Upper lobe of left lung (tissue), 6 donors: ENCODE measurements around the gene MBNL2. TPM values are rescaled to one million over a fixed set of nuclear protein-coding genes. Genes with fewer than 3 reads are reported as not detected.

Experiments used
- ATAC-seq, 2 donors: fragments of 200-7000 bp; cut with Tn5 transposase; one replicate each; pipeline ENCODE4 v1.9.1; 2022; ENCODE audit warnings: mild to moderate bottlenecking in 2 of 2, moderate library complexity in 2 of 2; ENCODE audit not compliant: low FRiP score in 2 of 2
- DNase-seq, 2 donors: peaks; one replicate each; pipeline ENCODE4 v3.0.0-alpha.2; 2019 to 2020
- H3K27ac ChIP-seq, 4 donors: fragments of 200-600 bp; sonication (generic); one replicate each; pipeline ENCODE4 v1.5.1; 2016 to 2019
- H3K27me3 ChIP-seq, 4 donors: fragments of 200-600 bp; sonication (generic); one replicate each; pipeline ENCODE4 v1.5.1; 2017 to 2019
- H3K36me3 ChIP-seq, 4 donors: fragments of 200-600 bp; sonication (generic); one replicate each; pipeline ENCODE4 v1.5.1; 2016 to 2019
- H3K4me1 ChIP-seq, 4 donors: fragments of 200-600 bp; sonication (generic); one replicate each; pipeline ENCODE4 v1.5.1; 2018 to 2019
- H3K4me3 ChIP-seq, 4 donors: fragments of 200-600 bp; sonication (generic); one replicate each; pipeline ENCODE4 v1.5.1; 2017 to 2019; ENCODE audit warnings: mild to moderate bottlenecking in 2 of 4, moderate library complexity in 1 of 4
- H3K9me3 ChIP-seq, 4 donors: fragments of 200-600 bp; sonication (generic); one replicate each; pipeline ENCODE4 v1.5.1; 2018 to 2019
- EP300 ChIP-seq, 4 donors: sonication (generic); formaldehyde crosslinking; IDR thresholded peaks; one replicate each; pipeline ENCODE4 v1.5.1; 2017; ENCODE audit warnings: antibody characterized with exemption in 4 of 4, control low read depth in 2 of 4
- POLR2A ChIP-seq, 4 donors: fragments of 450-650 bp; IDR thresholded peaks; one replicate each; pipeline ENCODE4 v1.5.1; 2016 to 2017; ENCODE audit warnings: antibody characterized with exemption in 4 of 4, mild to moderate bottlenecking in 2 of 4
- POLR2AphosphoS5 ChIP-seq, 2 donors: sonication (generic); formaldehyde crosslinking; IDR thresholded peaks; one replicate each; pipeline ENCODE4 v1.5.1; 2017; ENCODE audit warnings: antibody characterized with exemption in 2 of 2
- WGBS, 2 donors: methylation state at CpG; one replicate each; pipeline ENCODE4 v1.1.5; 2017 to 2018; 5-methylcytosine and 5-hydroxymethylcytosine counted together
- total RNA-seq, 6 donors: library from RNA; depleted of rRNA in 4 of 6; stranded (reverse); fragments of >200 nt in 4 of 6; gene quantifications; one replicate each; pipeline versions ENCODE4 v1.1.0 to v1.2.1, GENCODE V29; 2016 to 2021
- TF ChIP-seq, protein P1 (sequence below), 6 experiments: fragments of 450-650 bp in 4 of 6; fragments of 200-600 bp in 2 of 6; sonication (generic) in 2 of 6; IDR thresholded peaks; one replicate each; pipeline ENCODE4 v1.5.1; 2016 to 2019; ENCODE audit warnings: antibody characterized with exemption in 6 of 6
- donor health status: DM: no; HTN: no; CAD: no; lungs with moderate emphysema.
- donor health status: DM: no; HTN: yes; CAD: no; lungs with severe emphysema.

The MBNL2 gene
- total RNA-seq, 6 donors from 2014 or later: 40.9 to 78.4 (median 51.3) TPM

DNA sequence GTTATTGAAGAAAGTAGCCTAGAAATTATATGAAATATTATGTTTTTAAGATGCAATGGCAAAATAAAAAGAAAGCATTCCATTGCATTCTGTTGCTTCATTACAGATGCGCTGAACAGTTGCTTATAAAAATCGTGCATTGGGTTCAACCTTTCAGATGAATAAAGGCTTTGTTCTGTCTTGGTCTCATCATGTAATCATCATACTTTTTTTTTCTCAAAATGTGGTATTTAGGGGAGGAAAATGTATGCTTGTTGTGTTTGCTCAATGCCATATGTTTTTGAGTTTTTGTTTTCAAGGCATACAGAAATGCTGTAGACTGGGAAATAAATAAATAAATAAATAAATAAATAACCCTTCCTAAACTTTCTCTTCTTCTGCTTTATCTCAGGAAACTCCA lies 1.1 kb upstream of the MBNL2 start:
- TF ChIP-seq POLR2AphosphoS5 (IDR thresholded peaks at IDR 0.05) (no peak), EP300 (IDR thresholded peaks at IDR 0.05) (no peak), POLR2A (IDR thresholded peaks at IDR 0.05) (no peak)
- TF ChIP-seq, protein P1, sequence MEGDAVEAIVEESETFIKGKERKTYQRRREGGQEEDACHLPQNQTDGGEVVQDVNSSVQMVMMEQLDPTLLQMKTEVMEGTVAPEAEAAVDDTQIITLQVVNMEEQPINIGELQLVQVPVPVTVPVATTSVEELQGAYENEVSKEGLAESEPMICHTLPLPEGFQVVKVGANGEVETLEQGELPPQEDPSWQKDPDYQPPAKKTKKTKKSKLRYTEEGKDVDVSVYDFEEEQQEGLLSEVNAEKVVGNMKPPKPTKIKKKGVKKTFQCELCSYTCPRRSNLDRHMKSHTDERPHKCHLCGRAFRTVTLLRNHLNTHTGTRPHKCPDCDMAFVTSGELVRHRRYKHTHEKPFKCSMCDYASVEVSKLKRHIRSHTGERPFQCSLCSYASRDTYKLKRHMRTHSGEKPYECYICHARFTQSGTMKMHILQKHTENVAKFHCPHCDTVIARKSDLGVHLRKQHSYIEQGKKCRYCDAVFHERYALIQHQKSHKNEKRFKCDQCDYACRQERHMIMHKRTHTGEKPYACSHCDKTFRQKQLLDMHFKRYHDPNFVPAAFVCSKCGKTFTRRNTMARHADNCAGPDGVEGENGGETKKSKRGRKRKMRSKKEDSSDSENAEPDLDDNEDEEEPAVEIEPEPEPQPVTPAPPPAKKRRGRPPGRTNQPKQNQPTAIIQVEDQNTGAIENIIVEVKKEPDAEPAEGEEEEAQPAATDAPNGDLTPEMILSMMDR (IDR thresholded peaks at IDR 0.05): no peak
- Histone ChIP-seq H3K27me3 (no peaks in the 10 kb centered on the region), H3K4me3 (no peak overlapping the region), H3K27ac (peak overlapping the region in 2 of 4 donors; percentile 45 to 90), H3K36me3 (no peaks in the 10 kb centered on the region), H3K4me1 (peaks cover 7 to 31% (median 18%) of the 10 kb centered on the region in 4 donors), H3K9me3 (no peaks in the 10 kb centered on the region)
- no peak for ATAC-seq
- WGBS, 2 donors: 83 to 89% methylated on average over 2 of the region's 2 CpGs
- no peak for DNase-seq

DNA sequence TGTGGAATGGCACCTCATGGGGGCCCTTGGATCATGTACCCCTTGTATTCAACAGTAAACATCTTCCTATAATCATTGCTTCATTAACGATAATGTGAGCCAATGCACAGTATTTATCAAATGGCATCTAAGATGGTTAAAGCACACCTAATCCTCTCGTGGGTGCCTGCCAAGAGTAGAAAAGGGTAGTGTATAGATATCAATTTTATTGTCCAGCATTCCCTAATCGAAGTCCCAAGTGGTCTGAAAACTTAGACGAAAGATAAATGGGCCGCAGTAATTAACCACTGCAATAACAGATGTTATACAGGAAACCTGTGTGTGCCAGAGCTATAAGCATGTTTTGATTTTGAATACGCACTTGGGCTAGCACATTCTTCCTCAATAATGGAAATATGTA lies 667 bp upstream of the MBNL2 start:
- peaks cover 11 to 35% (median 21%) of the 10 kb centered on the region in 4 donors for H3K4me1 ChIP-seq
- 29 to 40% methylated on average over 6 of the region's 6 CpGs for WGBS, 2 donors
- DNase-seq (no peak), ATAC-seq (no peak)
- peak overlapping the region in 3 of 4 donors; percentile 56 to 70 (median 59) for H3K4me3 ChIP-seq
- peak overlapping the region in 3 of 4 donors; percentile 45 to 90 (median 82) for H3K27ac ChIP-seq
- H3K9me3 ChIP-seq: no peaks in the 10 kb centered on the region
- H3K27me3 ChIP-seq: no peaks in the 10 kb centered on the region
- TF ChIP-seq, protein P1 (IDR thresholded peaks at IDR 0.05): no peak
- TF ChIP-seq POLR2AphosphoS5 (IDR thresholded peaks at IDR 0.05): no peak
- no peak for TF ChIP-seq POLR2A (IDR thresholded peaks at IDR 0.05)
- TF ChIP-seq EP300 (IDR thresholded peaks at IDR 0.05): no peak
- H3K36me3 ChIP-seq: no peaks in the 10 kb centered on the region

DNA sequence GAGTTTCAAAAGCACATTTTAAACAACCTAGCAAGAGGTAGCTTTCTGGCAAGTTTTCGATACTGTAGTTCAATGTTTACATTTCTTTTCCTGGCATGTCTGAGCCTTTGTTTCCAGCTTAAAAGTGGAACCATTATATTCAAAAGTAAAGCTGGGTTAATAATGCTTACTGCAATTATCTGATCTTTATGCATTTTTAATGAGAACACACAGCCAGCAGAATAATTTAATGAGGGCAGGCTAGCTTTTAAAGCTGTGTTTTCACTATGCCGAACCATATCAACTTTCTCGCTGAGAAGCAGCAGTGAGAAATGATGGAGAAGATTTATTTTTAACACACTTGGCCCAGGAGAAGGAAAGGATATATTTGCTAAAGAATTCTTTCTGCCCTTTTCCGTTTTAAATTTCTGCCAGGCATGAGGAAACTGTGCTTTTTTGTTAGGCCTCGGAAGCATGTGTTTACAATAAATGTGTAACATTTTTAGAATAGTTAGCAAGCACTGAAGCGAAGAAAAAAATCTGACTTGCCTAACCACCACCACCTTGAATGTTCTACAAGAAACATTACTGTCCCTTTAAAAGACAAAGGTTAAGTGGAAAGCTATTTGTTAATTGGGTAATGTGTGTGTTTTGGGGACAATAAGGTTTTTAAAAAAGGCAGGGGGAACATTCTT lies 1.0 kb downstream of the MBNL2 start:
- H3K9me3 ChIP-seq: no peaks in the 10 kb centered on the region
- peaks cover 25 to 52% (median 38%) of the 10 kb centered on the region in 4 donors for H3K4me1 ChIP-seq
- ATAC-seq (peak in 1 of 2 donors; percentile 10), DNase-seq (no peak)
- TF ChIP-seq POLR2A (IDR thresholded peaks at IDR 0.05) (no peak), EP300 (IDR thresholded peaks at IDR 0.05) (no peak), POLR2AphosphoS5 (IDR thresholded peaks at IDR 0.05) (no peak)
- TF ChIP-seq, protein P1 (IDR thresholded peaks at IDR 0.05): no peak
- 0% methylated on average over 6 of the region's 6 CpGs for WGBS, 2 donors
- no peaks in the 10 kb centered on the region for H3K27me3 ChIP-seq
- peak overlapping the region; percentile 82 to 92 (median 90) for H3K27ac ChIP-seq
- peak overlapping the region; percentile 56 to 70 (median 60) for H3K4me3 ChIP-seq
- H3K36me3 ChIP-seq: no peaks in the 10 kb centered on the region

DNA sequence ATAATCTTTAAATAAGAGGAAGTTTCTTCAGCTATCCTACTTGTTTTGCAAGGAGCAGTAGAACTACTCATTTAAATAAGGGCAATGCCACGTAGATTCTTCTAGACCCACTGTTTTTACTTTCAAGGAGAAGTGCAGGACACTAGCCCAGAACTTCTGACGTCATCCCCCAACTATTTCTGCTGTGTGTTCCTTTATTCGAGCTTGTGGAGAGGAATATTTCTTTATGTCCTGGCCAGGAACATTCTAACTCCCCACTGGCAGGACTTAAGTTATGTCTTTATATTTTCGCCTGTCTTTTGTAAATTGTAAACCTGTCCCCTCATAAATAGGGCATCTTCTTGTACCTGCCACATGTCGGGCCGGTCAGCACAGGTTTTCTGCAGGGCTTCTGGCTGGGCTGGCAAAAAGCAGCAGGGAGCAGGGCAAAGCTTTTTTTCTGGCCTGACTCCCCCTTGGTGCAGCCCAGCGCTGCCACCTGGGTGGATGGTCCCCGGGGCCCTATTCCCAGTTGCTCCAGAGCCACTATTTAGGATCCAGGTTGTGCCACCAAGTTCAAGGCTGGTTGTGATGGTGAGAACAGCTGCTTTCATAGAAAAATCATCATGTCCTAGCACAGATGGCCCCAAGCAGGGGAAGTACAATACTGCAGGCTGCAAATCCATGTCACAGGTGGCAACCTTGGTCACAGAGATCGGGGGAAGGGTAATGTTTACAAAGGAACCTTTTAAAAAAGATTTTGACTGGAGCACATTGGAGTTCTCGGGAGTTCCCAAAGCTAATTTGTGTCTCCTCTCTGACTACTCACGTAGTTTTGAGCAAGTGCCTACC lies 1.8 kb downstream of the MBNL2 start:
- TF ChIP-seq, protein P1 (IDR thresholded peaks at IDR 0.05): no peak
- peak in 1 of 2 donors; percentile 35 for TF ChIP-seq POLR2AphosphoS5 (IDR thresholded peaks at IDR 0.05)
- TF ChIP-seq EP300 (IDR thresholded peaks at IDR 0.05): no peak
- peak in 1 of 4 donors; percentile 52 for TF ChIP-seq POLR2A (IDR thresholded peaks at IDR 0.05)

More for the DNA sequence above, 1.8 kb downstream of the MBNL2 start:
- 3 to 5% methylated on average over 9 to 11 of the region's 11 CpGs for WGBS, 2 donors
- peak overlapping the region; percentile 56 to 70 (median 60) for H3K4me3 ChIP-seq
- H3K36me3 ChIP-seq: no peaks in the 10 kb centered on the region
- peaks cover 32 to 54% (median 45%) of the 10 kb centered on the region in 4 donors for H3K4me1 ChIP-seq
- no peaks in the 10 kb centered on the region for H3K9me3 ChIP-seq
- ATAC-seq (peak; percentile 84 to 86), DNase-seq (peak; percentile 56 to 81)
- H3K27me3 ChIP-seq: no peaks in the 10 kb centered on the region
- H3K27ac ChIP-seq: peak overlapping the region; percentile 82 to 92 (median 90)
